Measurements from ENCODE around the gene RGPD6.
"Not testable (repeated sequence)": the region's sequence is repeated elsewhere in the genome, so short reads cannot be mapped to it uniquely, and the experiment has no call there.

The RGPD6 gene

DNA sequence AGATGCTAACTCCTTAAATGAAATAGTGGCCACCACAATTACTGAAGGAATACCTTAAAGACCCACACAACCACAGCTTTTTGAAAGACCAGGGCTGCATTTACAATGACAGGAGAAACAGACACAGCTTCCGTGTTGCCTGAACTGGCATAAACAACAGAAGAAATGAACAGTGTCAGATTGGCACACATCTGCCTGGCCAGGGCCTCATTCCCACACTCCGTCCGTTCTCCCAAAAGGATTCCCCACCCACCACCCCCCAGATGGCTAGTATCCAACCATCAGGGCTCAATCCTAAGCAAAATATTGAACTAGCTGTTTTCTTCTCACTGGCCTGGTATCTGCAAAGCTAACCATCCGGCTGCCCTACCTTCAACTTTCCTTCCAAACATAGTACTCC is 96.9 kb downstream of the RGPD6 start:
- DNase-seq, result not testable (repeated sequence)

DNA sequence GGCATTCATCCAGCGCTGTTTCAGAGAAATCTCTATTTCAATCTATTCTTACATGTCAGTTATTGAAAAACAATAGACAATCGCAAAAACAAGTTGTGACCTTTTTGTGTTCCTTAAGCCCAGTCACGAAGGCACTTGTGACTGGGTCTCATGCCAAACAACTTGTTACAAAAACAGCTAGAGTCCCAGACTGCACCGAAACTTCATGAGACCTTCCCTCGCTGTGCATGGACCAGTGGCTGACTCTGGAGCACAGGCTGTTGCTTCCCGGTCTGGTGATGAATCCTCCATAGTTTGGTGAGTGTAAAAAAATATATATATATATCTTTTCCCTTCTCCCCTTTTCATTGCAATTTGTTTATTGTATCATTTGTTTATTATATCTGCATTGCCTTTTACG is 99.7 kb downstream of the RGPD6 start:
- DNase-seq, result not testable (repeated sequence)

DNA sequence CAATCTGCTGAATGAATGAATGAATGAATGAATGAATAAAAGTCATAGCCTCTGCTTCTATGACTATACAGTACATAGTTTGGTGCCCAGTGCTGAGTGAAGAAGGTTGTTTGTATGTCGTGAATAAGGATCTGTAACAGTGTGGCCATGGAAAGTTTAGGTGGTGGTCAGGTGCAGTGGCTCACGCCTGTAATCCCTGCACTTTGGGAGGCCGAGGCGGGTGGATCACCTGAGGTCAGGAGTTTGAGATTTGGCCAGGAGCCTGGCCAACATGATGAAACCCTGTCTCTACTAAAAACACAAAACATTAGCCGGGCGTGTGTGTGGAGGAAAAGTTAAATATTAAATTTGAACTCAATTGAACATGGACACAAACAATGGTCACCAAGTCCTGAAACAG is 100.1 kb downstream of the RGPD6 start:
- DNase-seq, result not testable (repeated sequence)

DNA sequence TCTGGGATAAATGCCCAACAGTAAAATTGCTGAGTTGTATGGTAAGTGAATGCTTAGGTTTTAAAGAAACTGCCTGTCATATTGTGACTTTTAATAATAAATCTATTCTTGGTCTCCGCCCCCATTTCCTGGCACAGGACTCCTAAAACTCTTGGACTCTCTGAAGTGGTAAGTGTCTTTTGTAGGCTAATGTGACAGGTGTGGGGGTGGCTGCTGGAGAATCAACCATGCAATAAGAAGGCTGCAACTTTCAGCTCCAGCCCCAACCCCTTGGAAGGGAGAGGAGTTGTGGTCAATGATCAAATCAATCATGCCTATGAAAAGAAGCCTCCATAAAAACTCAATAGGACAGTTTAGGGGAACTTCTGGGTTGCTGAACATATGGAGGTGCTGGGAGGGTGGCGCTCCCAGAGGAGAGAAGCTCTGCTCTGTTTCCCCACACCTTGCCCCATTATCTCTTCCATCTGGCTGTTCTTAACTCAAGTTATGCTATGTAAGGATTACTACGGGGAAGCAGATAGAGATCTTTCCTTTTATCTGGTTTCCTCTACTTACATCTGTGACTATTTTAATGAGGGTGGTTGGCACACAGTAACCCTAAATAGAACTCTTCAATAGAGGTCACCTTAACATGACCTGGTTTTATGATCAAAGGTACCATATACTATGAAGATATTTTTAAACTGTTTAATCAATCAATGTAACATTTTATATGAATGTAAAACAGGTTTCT is 101.2 kb downstream of the RGPD6 start:
- DNase-seq, result not testable (repeated sequence)

DNA sequence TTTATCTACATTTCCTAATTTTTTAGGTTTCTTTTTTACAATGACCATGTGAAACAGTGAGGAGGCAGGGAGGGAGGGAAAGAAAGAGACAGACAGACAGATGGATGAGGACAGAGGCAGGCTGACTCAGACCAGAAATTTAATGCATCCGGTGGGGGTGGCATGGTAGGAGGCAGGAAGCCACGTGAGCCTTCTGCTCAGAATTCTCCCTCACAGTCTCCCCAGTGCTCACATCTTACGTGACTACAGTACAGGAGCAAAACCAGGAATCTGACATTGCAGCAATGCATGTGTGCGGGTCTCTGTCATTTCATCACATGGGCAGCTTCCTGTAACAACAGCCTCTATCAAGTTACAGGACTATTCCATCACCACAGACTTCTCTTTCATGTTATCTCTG is 102.1 kb downstream of the RGPD6 start:
- DNase-seq, result not testable (repeated sequence)

DNA sequence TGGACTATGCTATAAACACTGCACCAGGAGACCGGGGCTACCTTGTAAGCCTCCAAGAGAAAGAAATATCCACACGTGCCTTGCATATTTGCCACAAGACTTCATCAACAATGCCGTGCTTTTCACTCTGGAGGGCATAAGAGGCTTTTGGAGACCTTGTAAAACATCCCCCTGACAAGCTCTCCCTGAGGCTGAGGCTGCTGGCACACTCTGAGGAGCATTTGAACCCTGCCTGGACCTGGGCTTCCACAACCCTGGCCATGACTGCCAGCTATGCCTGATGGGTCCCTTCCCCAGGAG is 104.0 kb downstream of the RGPD6 start:
- DNase-seq, result not testable (repeated sequence)

DNA sequence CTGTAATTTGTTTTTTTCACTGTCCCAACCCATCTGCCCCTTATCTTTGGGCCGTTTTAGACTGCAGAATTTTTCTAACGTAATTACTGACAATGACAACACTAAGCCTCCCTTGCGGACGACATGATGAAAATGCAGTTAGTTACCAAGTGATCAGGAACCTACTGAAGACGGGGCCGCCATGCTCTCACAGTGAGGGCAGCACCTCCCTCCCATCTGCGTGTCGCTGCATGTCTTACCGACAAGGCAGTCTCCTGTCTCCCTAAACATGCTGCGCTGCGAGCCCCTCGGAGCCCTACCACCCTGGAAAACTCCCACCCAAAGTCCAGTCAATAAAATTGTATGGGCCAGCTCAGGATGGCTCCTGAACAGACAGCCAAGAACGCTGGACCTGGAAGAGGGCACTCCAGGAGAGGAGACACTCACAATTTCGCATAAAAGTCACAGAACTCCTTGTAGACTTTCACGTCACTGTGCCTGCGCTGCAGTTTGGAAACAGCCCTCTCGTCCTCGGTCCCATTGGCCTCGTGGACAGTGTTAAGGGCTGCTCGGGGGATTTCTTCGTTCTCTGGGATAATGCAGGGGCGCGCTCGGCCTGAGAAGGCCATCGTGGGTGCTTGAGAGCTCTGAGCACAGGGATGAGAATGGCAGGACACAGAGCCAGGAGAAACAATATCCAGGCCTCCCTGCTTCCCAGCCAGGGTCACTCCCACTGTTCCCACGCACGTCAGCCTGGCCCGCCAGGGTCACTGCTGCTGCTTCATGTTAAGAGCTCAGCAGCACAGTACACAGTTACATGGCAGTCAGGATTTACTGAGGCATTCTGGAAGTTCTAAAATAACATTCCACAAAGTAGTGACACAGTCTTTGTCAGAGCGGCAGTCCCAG is 104.6 kb downstream of the RGPD6 start, which contains the start of gene LIMS4:
TSS of gene LIMS4 (minus strand) at position 646 of the 888 bp plus-strand sequence. CDS start at position 608, 38 bp downstream.
- DNase-seq, result not testable (repeated sequence)

DNA sequence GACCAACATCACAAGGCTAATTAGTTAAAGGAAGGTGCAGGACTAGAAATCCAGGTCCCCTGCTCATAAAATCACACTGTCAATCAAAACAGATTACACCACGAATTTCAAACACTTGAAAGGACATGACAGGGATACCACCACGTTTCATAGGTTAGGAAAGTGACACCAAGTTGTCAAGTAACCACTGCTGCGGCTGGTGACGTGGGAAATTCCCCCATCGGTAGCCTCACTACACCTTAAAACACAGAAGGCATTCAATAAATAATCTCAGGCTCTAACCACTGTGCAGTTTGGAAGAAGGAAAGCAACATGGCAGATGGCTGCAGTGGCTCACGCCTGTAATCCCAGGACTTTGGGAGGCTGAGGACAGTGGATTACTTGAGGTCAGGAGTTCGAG is 108.1 kb downstream of the RGPD6 start:
- DNase-seq, result not testable (repeated sequence)

DNA sequence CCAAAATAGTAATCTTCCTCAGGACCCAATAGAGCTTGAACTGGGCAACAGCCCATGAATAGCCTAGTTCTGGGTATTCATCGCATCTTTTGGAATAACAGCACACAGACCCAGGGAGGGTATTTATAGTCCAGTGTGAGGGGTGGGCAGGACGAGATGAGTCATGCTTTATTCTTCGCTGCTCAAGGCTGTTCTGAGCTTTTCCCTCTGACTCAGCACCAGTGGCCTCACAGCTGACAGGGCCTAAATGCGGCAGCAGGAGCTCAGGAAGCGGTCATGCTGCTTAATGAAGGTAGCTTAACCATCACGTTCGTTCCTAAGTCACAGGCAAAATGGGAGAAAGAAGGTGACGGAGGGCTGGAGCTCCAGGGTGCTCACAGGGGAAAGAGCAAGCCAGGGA is 111.7 kb downstream of the RGPD6 start:
- not testable (repeated sequence) for DNase-seq
